ENCODE results near the gene ALOXE3. TPM values are rescaled to one million over a fixed set of nuclear protein-coding genes. Genes with fewer than 3 reads are reported as not detected.

Gene ALOXE3
- total RNA-seq = under 1 TPM in 1 of 2 donors, not detected in 1; 0.23 TPM

DNA sequence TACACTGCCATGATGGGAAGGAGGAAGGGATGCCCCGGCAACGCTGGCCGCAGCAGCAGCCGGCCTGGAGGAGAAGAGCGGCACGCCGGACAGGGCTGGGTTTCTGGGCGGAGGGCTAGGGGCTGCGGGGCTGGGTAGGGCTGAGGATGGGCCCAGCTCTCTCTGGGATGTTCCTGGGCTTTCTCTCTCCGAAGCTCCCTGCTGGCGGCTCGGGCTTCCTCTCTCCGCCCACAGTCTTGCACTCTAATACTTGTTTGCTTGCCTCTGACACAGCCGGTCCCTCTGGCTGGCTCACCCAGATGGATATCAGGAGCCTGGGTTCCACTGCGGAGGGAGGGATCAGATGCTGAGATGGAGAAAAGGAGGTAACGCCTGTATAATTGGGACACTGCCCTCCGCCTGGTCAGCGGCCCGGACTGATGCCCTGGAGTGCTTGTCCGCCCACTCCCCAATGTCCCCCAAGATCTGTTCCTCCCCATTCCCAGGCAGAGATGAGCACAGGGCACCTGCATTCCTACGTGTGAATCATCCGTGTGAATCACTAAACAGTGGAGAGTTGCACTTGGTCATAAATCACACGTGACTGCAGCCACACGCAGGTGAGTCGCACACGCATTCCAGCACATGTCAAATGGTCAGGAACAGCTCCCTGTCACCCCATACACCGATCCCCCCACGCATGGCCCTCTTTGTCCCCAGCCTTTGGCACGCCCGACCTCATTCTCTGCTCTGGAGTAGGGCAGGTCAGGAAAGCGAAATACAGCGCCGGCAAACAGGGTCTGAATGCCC is at the start of gene ALOXE3:
ALOXE3 (minus strand) TSS at position 535 of the 789 bp plus-strand sequence; CDS start at position 11, 524 bp downstream.
- ATAC-seq (peak; percentile 0 to 54), DNase-seq (ENCODE audit: low spot score in 2 of 2) (peak; percentile 21 to 78)
- H3K27ac Mint-ChIP-seq = peak within 1 kb of the TSS; percentile 99 to 100
- no peaks in the 10 kb centered on the region for H3K36me3 Mint-ChIP-seq
- H3K9me3 Mint-ChIP-seq = no peaks in the 10 kb centered on the region

DNA sequence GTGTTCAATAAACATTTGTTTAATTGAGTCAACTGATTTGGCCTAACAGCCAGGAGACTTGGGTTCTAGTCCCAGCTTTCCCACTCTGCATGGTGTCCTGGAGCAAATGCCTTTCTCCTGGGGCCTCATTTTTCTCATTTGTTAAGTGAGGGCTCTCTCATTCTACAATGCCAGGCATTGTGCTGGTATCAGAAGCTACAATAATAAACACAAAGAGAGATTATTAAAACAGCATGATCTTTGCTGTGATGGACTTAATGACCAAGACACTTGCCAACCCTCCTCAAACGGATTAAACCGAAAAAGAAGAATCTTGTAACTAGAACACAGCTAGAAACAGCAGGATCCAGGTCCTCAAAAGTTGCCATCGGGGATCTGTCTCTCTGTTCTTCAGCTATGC is 49.2 kb upstream of the ALOXE3 start:
- Mint-ChIP-seq H3K36me3 (no peaks in the 10 kb centered on the region), H3K9me3 (no peaks in the 10 kb centered on the region), H3K27ac (no peak overlapping the region)
- DNase-seq (ENCODE audit: low spot score in 2 of 2) (no peak), ATAC-seq (no peak)

DNA sequence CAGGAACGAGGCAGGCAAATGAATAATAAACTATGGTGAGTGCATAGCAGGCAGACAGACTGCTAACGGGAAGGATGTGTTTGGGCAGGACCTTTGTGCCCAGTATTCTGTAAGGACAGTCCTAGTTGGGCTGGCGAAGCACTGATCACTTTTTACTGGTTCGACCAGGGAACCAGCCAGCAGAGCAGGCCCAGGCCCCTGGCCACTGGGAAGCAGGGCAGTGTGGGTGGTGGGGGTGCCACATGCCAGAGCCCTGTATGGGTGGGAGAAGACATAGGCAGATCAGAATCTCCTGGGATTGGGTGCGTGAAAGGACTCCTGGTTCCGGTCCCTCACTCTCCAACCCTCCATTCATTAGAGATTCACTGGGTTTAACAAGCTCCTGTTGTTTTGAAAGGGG is 48.4 kb upstream of the ALOXE3 start:
- Mint-ChIP-seq H3K36me3 (peaks cover under 1 to 4% of the 10 kb centered on the region in 2 donors), H3K27ac (no peak overlapping the region), H3K9me3 (no peaks in the 10 kb centered on the region)
- DNase-seq (ENCODE audit: low spot score in 2 of 2) (no peak), ATAC-seq (no peak)

DNA sequence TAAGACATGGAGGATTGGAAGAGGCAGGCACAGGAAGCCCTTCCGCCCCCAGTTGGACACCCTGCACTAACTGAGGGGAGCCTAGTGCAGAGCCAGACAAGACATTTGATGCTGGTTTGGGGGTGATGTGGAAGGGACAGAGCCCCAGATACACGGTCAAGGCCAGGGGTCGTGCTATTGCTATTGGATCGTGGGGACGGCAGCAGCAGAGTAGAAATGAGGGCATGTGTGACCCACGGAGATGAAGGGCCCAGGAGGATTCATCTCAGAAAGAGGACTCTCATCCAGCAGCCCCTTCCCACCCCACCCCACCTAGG is 46.5 kb upstream of the ALOXE3 start:
- DNase-seq (ENCODE audit: low spot score in 2 of 2) = no peak
- H3K36me3 Mint-ChIP-seq = peaks cover 12 to 13% of the 10 kb centered on the region in 2 donors
- ATAC-seq = no peak

DNA sequence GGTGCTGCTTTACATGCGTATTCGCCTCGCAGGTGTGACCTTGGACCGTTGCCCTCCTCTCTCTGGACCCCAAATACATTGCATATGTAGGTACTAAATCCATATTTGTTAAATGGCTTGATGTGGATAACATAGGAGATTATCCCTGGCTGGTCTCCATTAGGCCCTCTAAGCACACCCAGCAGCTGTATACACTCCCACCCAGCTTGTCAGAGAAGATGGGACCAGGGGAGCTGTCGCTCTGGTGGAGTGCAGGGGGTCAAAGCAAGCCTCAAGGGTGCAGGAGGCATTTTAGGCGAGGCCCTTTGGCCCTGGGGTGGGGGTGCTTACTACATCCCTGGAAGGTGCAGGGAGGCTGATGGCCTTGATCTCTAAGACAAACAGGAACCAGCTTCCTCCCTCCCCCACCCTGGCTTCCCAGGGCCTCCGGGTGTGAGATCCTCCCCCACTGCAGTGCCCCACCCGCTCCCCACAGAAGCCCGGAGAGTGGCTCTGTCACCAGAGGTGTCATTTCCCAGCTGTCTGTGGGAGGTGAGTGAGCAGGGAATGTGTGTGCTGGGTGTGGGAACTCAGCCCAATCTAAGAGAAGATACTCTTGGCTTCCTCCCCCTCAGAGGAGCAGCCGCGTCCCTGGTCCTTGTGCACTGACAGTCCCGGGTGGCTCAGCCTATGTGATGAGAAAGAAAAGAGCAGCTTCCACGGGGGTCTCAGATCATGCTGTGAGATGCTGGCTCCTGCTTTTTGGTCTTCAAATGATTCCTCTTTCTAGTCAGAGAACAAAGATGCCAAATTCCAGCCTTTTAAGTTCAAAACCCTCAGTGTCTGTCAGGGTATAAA is 45.9 kb upstream of the ALOXE3 start:
- no peaks in the 10 kb centered on the region for H3K9me3 Mint-ChIP-seq
- H3K36me3 Mint-ChIP-seq = peaks cover 12 to 13% of the 10 kb centered on the region in 2 donors
- H3K27ac Mint-ChIP-seq = peak overlapping the region in 1 of 2 donors; percentile 98
- DNase-seq (ENCODE audit: low spot score in 2 of 2) (peak; percentile 68 to 76), ATAC-seq (peak; percentile 70 to 74)

More for the DNA sequence above, 46.5 kb upstream of the ALOXE3 start:
- no peaks in the 10 kb centered on the region for H3K9me3 Mint-ChIP-seq
- peak overlapping the region in 1 of 2 donors; percentile 73 for H3K27ac Mint-ChIP-seq

DNA sequence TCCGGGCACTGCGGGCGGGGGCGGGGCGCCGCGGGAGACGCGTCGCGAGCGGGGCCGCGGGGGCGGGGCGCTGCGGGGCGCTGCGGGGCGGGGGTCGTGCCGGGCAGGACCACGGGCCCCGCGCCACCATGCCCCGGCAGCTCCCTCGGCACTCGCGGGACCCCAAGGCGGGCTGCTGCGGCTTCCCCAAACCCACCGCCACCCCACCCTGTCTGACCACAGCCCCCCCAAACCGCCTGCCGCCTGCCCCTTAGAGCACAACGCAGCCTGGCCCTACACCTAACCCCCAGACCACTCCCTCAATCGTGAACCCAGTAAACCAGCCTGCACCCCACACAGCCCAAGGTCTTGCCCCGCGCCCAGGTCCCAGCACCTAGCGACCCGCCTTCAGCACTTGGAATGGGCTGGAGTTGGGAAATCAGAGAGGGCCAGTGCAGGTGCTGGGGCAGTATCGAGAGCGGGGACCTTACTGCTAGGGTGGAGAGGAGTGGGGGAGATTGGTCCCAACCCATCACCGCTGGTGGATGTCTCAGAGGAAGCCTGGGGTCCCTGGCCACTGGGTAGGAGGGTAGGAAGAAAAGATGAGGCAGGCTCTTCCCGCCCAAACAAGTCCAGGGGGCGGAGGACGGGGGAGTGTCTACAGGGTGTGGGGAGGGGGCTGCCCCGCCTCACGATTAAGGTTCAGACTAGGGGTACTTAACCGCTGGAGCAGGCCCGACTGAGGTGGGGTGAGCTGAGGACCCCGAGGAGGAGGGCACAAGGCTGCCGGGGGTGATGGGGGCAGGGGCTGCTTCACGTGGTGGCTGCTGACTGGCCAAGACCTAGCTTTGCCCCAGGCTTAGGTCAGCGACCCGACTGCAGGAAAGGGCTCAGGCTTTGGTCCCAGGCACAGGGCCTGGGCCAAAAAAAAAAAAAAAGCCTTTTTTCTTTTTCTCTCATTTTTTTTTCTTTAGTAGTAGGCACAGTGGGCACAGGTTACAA is 45.0 kb upstream of the ALOXE3 start:
- peaks cover 12 to 13% of the 10 kb centered on the region in 2 donors for H3K36me3 Mint-ChIP-seq
- H3K27ac Mint-ChIP-seq = peak overlapping the region in 1 of 2 donors; percentile 98
- H3K9me3 Mint-ChIP-seq = no peaks in the 10 kb centered on the region
- DNase-seq (ENCODE audit: low spot score in 2 of 2) = peak in 1 of 2 donors; percentile 69
- ATAC-seq = peak; percentile 20 to 21

DNA sequence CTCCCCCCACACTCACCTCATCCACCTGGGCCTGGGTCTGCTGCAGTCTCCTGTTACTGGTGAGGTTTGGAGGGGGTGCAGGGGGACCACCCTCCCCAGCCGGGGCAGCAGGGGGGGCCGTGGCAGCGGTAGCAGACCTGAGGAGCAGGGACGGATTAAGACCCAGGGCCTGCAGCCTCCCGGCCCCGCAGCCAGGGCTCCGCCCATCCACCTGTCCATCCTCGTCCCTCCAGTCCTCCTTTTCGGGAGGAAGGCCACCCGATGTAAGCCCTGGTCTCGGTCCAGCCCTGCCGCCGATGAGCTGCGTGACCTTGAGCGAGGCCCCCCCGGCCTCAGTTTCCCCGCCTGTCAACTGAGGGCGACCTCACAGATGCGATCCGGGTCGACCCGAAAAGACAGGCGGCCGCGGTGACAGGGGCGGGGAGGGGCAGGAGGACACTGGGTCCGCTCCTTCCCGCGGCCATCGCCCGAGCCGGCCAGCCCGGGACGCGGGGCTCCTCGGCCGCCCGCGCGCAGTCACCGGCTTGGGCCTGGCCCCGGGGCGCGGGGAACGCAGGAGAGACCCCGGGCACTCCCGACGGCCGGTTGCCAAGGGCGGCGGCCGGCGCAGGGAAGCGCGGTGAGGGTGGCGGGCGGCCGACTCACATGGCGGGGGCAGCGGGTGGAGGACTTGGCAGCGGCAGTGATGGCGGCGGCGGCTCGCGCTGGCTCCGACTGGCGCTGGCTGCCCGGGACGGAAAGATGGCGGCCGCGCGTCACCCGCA is 44.1 kb upstream of the ALOXE3 start, which contains the start of gene VAMP2:
VAMP2 (minus strand) TSS at position 716 of the 764 bp plus-strand sequence; CDS start at position 647, 69 bp downstream.
- DNase-seq (ENCODE audit: low spot score in 2 of 2) (peak; percentile 86 to 88), ATAC-seq (peak; percentile 54 to 61)
- no peaks in the 10 kb centered on the region for H3K9me3 Mint-ChIP-seq
- peak within 1 kb of the TSS in 1 of 2 donors; percentile 98 for H3K27ac Mint-ChIP-seq
- H3K36me3 Mint-ChIP-seq = peaks cover 12 to 13% of the 10 kb centered on the region in 2 donors

DNA sequence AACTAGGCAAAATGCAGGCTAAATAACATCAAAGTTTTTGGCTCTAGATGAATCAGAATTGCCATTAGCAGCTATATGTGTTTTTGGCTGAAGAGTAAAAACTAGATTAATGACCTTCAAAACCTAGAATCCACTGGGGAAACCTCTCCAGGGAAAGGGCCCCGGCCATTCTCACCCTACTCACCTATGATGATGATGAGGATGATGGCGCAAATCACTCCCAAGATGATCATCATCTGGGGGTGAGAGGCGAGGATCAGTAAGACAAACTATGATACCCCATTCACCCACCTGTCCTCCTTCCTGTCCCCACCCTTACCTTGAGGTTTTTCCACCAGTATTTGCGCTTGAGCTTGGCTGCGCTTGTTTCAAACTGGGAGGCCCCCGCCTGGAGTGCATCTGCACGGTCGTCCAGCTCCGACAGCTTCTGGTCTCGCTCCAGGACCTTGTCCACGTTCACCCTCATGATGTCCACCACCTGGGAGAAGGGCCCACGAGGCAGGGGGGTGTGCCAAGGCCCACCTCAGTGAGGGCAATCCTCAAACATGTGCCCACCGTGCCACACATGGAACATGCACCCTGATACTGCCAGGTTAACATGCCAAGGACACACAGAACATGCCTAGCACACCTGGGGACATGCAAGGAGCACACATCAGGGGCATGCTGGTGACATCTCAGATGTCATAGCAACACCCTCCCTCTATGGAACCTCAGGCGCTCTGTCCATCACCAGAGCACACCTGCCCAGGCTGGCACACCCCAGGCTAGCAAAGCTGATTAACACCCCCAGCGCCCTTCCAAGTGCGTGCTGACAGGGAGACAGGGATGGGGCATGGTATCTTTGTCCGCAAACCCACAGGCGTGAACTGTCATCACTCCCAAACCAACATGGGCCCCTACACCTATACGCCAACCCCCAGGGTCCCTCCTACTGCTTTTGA is 43.2 kb upstream of the ALOXE3 start:
- H3K36me3 Mint-ChIP-seq = peaks cover 12 to 13% of the 10 kb centered on the region in 2 donors
- ATAC-seq (no peak), DNase-seq (ENCODE audit: low spot score in 2 of 2) (no peak)
- H3K9me3 Mint-ChIP-seq = no peaks in the 10 kb centered on the region
- peak overlapping the region in 1 of 2 donors; percentile 91 for H3K27ac Mint-ChIP-seq

DNA sequence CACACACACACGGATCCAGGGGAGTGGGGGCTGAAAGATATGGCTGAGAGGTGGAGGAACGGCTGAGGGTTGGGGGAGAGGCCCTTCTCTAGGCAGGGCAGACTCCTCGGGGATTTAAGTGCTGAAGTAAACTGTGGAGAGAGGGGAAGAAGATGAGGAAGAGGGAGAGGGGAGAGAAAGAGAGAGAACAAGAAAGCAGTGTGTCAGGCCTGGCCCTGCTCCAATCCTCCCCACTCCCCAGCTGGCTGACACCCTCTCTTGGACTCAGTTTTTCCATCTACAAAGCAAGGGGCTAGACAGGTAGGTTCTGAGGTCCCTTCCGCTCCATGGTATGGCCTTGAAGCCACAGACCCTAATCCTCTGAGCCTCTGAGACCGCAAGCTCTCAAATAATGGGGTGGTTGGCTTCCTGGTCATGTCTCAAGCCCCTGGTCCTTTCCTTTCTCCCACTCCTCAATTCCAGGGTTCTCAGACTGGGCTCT is 42.5 kb upstream of the ALOXE3 start:
- ATAC-seq = no peak
- Mint-ChIP-seq H3K27ac (peak overlapping the region in 1 of 2 donors; percentile 91), H3K9me3 (no peaks in the 10 kb centered on the region), H3K36me3 (peaks cover 12 to 13% of the 10 kb centered on the region in 2 donors)
- DNase-seq (ENCODE audit: low spot score in 2 of 2) = no peak

DNA sequence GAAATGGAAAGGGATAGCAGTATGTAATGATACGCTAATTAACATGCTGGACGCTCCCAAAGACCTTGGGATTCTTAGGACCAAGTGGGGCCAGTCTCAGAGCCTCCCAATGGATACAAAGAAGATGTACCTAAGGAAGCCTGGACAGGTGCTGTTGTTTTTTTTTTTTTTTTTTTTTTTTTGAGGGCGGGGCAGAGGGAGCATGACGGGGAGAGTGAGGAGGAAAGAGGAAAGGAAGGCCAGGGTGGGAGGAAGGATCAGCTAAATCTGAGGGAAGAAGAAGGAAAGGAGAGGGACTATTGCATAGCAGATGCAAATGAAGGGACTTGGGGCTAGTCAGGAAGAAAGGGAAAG is 41.9 kb upstream of the ALOXE3 start:
- DNase-seq (ENCODE audit: low spot score in 2 of 2) (no peak), ATAC-seq (no peak)
- Mint-ChIP-seq H3K36me3 (peaks cover 12 to 13% of the 10 kb centered on the region in 2 donors), H3K9me3 (no peaks in the 10 kb centered on the region), H3K27ac (no peak overlapping the region)

DNA sequence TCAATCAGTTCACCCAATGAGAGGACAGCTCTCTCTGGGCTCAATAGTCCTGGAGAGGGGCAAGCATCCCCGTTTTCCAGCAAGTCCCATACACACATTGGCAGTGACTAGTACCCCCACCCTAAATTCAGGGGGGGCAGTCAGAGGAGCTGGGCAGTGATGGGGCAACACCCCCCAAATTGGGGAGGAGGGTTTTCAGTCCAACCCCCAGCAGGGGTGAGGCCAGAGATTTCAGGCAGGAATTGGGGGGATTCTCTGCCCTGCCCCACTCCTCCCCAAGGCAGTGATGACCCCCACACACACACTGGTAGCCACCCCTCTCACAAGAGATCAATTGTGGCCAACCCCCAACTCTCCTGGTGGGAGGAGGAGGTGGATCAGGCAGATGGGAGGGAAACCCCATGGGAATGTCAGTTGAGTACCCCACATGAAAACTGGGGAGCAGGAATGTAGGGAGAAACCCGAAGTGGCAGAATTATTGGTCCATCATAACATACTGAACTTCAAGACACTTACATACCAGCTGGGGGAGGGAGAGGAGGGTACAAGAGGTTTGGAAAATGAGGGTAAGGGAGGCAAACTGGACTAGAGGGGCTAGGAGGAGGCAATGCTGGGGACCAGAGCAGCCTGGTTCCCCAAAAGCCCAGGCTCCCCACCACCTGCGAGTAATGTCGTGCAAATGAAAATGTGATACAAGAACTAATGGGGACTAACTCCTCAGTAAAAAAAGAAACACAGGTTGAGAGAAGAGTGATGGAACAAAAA is 41.3 kb upstream of the ALOXE3 start:
- no peak for ATAC-seq
- DNase-seq (ENCODE audit: low spot score in 2 of 2) = no peak
- Mint-ChIP-seq H3K27ac (peak overlapping the region in 1 of 2 donors; percentile 54), H3K9me3 (no peaks in the 10 kb centered on the region), H3K36me3 (peaks cover 12 to 13% of the 10 kb centered on the region in 2 donors)

DNA sequence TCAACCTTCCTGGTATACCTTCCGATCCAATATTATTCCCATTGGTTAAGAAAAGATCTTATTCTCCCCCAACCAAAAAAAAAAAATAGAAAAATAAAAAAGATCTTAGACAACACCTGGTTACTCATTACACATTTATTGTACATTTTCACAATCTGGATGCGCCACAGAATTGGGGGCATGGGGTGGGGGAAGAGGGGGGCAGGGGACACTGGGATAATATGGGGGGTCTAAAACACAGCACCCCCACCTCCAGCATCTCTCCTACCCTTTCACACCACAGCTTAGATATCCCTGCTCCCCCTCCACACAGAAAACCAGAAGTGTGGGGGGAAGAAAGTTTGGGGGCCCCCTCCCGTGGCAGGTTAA is 40.7 kb upstream of the ALOXE3 start:
- Mint-ChIP-seq H3K36me3 (peaks cover 12 to 13% of the 10 kb centered on the region in 2 donors), H3K9me3 (no peaks in the 10 kb centered on the region), H3K27ac (peak overlapping the region in 1 of 2 donors; percentile 86)
- DNase-seq (ENCODE audit: low spot score in 2 of 2) (no peak), ATAC-seq (no peak)

DNA sequence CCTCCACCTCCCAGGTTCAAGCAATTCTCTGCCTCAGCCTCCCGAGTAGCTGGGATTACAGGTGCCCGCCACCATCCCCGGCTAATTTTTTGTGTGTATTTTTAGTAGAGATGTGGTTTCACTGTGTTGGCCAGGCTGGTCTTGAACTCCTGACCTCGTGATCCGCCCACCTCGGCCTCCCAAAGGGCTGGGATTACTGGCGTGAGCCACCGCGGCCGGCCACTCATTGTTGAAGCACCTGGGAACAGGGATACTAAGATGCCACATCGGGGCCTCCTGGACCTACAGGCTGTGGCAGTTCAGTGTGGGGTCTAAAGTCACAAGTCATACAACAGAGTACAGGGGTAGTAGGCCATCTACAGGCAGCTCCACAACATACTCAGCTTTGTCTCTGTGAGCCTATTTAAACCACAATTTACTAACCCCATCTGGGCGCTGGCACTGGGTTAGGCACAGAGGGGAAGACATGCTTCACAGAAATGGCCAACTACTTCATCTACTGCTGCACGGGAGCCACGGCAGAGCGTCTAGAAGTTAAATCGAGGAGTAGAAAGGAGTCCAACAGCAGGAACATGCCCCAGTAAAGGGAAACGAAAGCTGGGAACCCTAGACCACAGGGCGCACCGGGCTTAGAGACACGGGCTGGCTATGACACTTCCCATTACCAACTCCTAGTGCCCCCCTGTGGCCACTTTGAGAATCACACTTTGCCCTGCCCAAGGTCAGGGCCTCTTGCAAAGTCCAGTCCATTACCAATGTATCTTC is 40.1 kb upstream of the ALOXE3 start:
- ATAC-seq = peak in 1 of 2 donors; percentile 6
- peaks cover 12 to 15% of the 10 kb centered on the region in 2 donors for H3K36me3 Mint-ChIP-seq

More for the DNA sequence above, 40.1 kb upstream of the ALOXE3 start:
- peak overlapping the region in 1 of 2 donors; percentile 86 for H3K27ac Mint-ChIP-seq
- H3K9me3 Mint-ChIP-seq = no peaks in the 10 kb centered on the region
- DNase-seq (ENCODE audit: low spot score in 2 of 2) = peak; percentile 86 to 95
